ENCODE data around the gene UVRAG. TPM values are rescaled to one million over a fixed set of nuclear protein-coding genes. Genes with fewer than 3 reads are reported as not detected.
"Not testable (repeated sequence)": the region's sequence is repeated elsewhere in the genome, so short reads cannot be mapped to it uniquely, and the experiment has no call there.

Gene UVRAG
- total and polyA plus RNA-seq, 4 donors = 4.4 to 15.1 (median 10.0) TPM

- DNase-seq (ENCODE audit: low spot score) = no peak
- Histone ChIP-seq H3K9me3 (ENCODE audit: control insufficient read depth in 4 of 4, low read length in 3 of 4) (no peaks in the 10 kb centered on the region), H3K4me3 (ENCODE audit: low read depth in 1 of 3, low read length in 3 of 3) (no peak overlapping the region), H3K9ac (ENCODE audit: low read depth in 1 of 2, low read length in 2 of 2) (no peak overlapping the region), H3K27me3 (ENCODE audit: control insufficient read depth in 4 of 4, insufficient read depth in 4 of 4, low read length in 3 of 4) (no peaks in the 10 kb centered on the region), H3K27ac (ENCODE audit: low read depth in 1 of 2, low read length in 2 of 2) (no peak overlapping the region), H3K4me1 (ENCODE audit: control insufficient read depth in 4 of 4, insufficient read depth in 4 of 4, low read length in 3 of 4) (no peaks in the 10 kb centered on the region), H3K36me3 (ENCODE audit: control insufficient read depth in 4 of 4, insufficient read depth in 3 of 4, low read depth in 1 of 4, low read length in 3 of 4) (no peaks in the 10 kb centered on the region)
- 71% methylated on average over 1 of the region's 1 CpG for WGBS
- no peak for TF ChIP-seq TAF1 (conservative IDR thresholded peaks at IDR 0.05)
- TF ChIP-seq YY1 (IDR thresholded peaks at IDR 0.05) = no peak
- no peak for TF ChIP-seq FOXA1 (IDR thresholded peaks at IDR 0.05)
- TF ChIP-seq NR2F2 (IDR thresholded peaks at IDR 0.05) = no peak
- no peak for TF ChIP-seq REST (IDR thresholded peaks at IDR 0.05)
Observed at GRCh38 chr11:76077575-76078150, 262.7 kb downstream of the UVRAG start.

GRCh38 chr11:76081084-76081483 lies 266.1 kb downstream of the UVRAG start:
- not testable (repeated sequence) for H3K27me3 ChIP-seq (ENCODE audit: control insufficient read depth in 4 of 4, insufficient read depth in 4 of 4, low read length in 3 of 4); H3K4me3 ChIP-seq (ENCODE audit: low read depth in 1 of 3, low read length in 3 of 3); H3K27ac ChIP-seq (ENCODE audit: low read depth in 1 of 2, low read length in 2 of 2); H3K9me3 ChIP-seq (ENCODE audit: control insufficient read depth in 4 of 4, low read length in 3 of 4); H3K9ac ChIP-seq (ENCODE audit: low read depth in 1 of 2, low read length in 2 of 2); DNase-seq (ENCODE audit: low spot score); H3K4me1 ChIP-seq (ENCODE audit: control insufficient read depth in 4 of 4, insufficient read depth in 4 of 4, low read length in 3 of 4); H3K36me3 ChIP-seq (ENCODE audit: control insufficient read depth in 4 of 4, insufficient read depth in 3 of 4, low read depth in 1 of 4, low read length in 3 of 4)
- 91% methylated on average over 5 of the region's 5 CpGs for WGBS

DNA sequence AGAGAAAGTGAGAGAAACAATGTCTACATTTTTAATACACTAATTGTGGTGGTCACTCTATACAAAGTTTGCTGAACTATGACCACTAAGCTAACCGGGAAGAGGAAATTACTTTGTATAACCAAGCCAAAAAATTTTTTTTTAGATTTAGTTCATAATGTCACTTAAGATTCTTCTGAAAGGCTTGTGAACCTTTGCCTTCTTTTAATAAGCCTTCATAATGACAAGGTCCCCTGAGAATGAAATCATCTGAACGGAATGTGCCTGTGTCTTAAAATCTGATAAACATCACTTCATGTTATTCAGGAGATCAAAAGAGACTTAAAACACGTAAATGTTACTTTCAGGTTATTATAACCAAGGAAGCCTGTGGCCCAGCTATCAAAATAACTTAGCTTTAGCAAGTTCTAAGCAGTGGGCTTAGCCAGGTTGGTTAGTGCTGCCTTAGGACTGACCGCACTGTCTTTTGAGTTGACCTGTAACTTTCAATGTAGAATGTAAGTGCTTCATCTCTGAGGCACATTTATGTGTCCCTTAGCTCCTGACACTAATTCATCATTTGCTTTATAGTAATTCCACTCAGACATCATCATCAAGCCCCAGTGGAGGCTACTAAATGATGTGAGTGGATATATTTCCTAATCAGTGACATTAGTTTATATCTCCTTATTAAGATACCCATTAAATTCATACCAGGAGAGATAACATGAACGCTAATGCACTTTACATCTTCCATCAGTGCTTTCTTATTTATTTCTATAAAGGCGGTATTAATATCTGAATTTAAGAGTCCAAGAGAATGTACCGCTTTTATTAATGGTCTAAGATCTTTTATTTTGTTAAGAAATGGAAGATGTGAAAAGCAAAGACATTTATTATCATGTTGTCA lies 268.8 kb downstream of the UVRAG start:
- 88% methylated on average over 7 of the region's 7 CpGs for WGBS
- Histone ChIP-seq H3K27me3 (ENCODE audit: control insufficient read depth in 4 of 4, insufficient read depth in 4 of 4, low read length in 3 of 4) (no peaks in the 10 kb centered on the region), H3K4me3 (ENCODE audit: low read depth in 1 of 3, low read length in 3 of 3) (no peak overlapping the region), H3K9ac (ENCODE audit: low read depth in 1 of 2, low read length in 2 of 2) (no peak overlapping the region), H3K4me1 (ENCODE audit: control insufficient read depth in 4 of 4, insufficient read depth in 4 of 4, low read length in 3 of 4) (no peaks in the 10 kb centered on the region), H3K27ac (ENCODE audit: low read depth in 1 of 2, low read length in 2 of 2) (no peak overlapping the region), H3K9me3 (ENCODE audit: control insufficient read depth in 4 of 4, low read length in 3 of 4) (no peaks in the 10 kb centered on the region), H3K36me3 (ENCODE audit: control insufficient read depth in 4 of 4, insufficient read depth in 3 of 4, low read depth in 1 of 4, low read length in 3 of 4) (peaks cover 0 to 3% (median 0%) of the 10 kb centered on the region in 4 donors)
- DNase-seq (ENCODE audit: low spot score) = no peak
- TF ChIP-seq HNF4A (conservative IDR thresholded peaks at IDR 0.05) = no peak
- no peak for TF ChIP-seq FOXA2 (IDR thresholded peaks at IDR 0.05)
- no peak for TF ChIP-seq NR2F2 (IDR thresholded peaks at IDR 0.05)
- no peak for TF ChIP-seq REST (IDR thresholded peaks at IDR 0.05)
- TF ChIP-seq, protein P1, sequence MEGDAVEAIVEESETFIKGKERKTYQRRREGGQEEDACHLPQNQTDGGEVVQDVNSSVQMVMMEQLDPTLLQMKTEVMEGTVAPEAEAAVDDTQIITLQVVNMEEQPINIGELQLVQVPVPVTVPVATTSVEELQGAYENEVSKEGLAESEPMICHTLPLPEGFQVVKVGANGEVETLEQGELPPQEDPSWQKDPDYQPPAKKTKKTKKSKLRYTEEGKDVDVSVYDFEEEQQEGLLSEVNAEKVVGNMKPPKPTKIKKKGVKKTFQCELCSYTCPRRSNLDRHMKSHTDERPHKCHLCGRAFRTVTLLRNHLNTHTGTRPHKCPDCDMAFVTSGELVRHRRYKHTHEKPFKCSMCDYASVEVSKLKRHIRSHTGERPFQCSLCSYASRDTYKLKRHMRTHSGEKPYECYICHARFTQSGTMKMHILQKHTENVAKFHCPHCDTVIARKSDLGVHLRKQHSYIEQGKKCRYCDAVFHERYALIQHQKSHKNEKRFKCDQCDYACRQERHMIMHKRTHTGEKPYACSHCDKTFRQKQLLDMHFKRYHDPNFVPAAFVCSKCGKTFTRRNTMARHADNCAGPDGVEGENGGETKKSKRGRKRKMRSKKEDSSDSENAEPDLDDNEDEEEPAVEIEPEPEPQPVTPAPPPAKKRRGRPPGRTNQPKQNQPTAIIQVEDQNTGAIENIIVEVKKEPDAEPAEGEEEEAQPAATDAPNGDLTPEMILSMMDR (IDR thresholded peaks at IDR 0.05; ENCODE audit: low read depth, low read length, missing input control) = no peak
- TF ChIP-seq FOXA1 (IDR thresholded peaks at IDR 0.05) = no peak
- TF ChIP-seq ZBTB33 (IDR thresholded peaks at IDR 0.05) = no peak
- TF ChIP-seq SP1 (IDR thresholded peaks at IDR 0.05) = no peak
- TF ChIP-seq GABPA (IDR thresholded peaks at IDR 0.05 in 1 of 2, conservative IDR thresholded peaks at IDR 0.05 in 1 of 2) = no peak
- TF ChIP-seq YY1 (IDR thresholded peaks at IDR 0.05) = no peak
- no peak for TF ChIP-seq RAD21 (IDR thresholded peaks at IDR 0.05)
- TF ChIP-seq TAF1 (conservative IDR thresholded peaks at IDR 0.05) = no peak
- no peak for TF ChIP-seq HNF4G (IDR thresholded peaks at IDR 0.05)
- no peak for TF ChIP-seq JUND (IDR thresholded peaks at IDR 0.05)
- TF ChIP-seq EGR1 (IDR thresholded peaks at IDR 0.05; ENCODE audit: low read depth in 2 of 2) = no peak
